Esophagus squamous epithelium (tissue), 4 donors: ENCODE data around the gene C1QTNF8.

Source experiments
- CTCF ChIP-seq, 6 experiments: fragments of 450-650 bp in 4 of 6; fragments of 200-600 bp in 2 of 6; sonication (generic) in 2 of 6; IDR thresholded peaks; one replicate each; pipeline ENCODE4 v1.5.1; 2016 to 2019; ENCODE audit warnings: antibody characterized with exemption in 6 of 6, mild to moderate bottlenecking in 4 of 6, moderate library complexity in 4 of 6
- POLR2A ChIP-seq, 4 donors: fragments of 450-650 bp; IDR thresholded peaks; one replicate each; pipeline ENCODE4 v1.6.1; 2017; ENCODE audit warnings: antibody characterized with exemption in 4 of 4, mild to moderate bottlenecking in 4 of 4, moderate library complexity in 3 of 4

GRCh38 chr16:1079786-1080525 is 16.1 kb downstream of the C1QTNF8 start:
- no peak for TF ChIP-seq CTCF (IDR thresholded peaks at IDR 0.05)
- no peak for TF ChIP-seq POLR2A (IDR thresholded peaks at IDR 0.05)
